GM23248 (cell line): ENCODE results near the gene GOLGA6L10.
"Not testable (repeated sequence)": the region's sequence is repeated elsewhere in the genome, so short reads cannot be mapped to it uniquely, and the experiment has no call there.

Experiments
- EZH2 ChIP-seq: fragments of 200-600 bp; sonication (generic); IDR thresholded peaks from 2 replicates; pipeline ENCODE4 v1.6.1; 2018; ENCODE audit warnings: antibody characterized with exemption, mild to moderate bottlenecking; ENCODE audit not compliant: insufficient read depth, poor library complexity, severe bottlenecking
- EZH2phosphoT487 ChIP-seq: fragments of 200-600 bp; sonication (generic); IDR thresholded peaks from 2 replicates; pipeline ENCODE4 v1.6.1; 2018; ENCODE audit warnings: antibody characterized with exemption, moderate library complexity, mild to moderate bottlenecking, low read depth; ENCODE audit not compliant: insufficient read depth

DNA sequence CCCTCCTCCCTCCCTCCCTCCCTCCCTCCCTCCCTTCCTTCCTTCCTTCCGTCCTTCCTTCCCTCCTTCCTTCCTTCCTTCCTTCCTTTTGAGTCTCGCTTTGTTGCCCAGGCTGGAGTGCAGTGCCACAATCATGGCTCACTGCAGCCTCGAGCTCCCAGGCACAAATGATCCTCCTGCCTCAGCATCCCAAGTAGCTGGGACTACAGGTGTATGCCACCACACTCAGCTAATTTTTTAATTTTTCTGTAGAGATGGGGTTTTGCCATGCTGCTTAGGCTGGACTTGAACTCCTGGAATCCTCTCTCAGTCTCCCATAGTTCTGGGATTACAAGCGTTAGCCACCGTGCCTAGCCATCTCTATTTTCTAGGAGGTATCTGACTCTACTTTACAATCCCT is 38.0 kb downstream of the GOLGA6L10 start:
- not testable (repeated sequence) for TF ChIP-seq EZH2, EZH2phosphoT487
